Right atrium auricular region (tissue), 2 donors: ENCODE results near the gene IRAK1. TPM values are rescaled to one million over a fixed set of nuclear protein-coding genes. Genes with fewer than 3 reads are reported as not detected.

ENCODE experiments used
- DNase-seq: peaks from one replicate; pipeline ENCODE4 v3.0.0-alpha.2; 2019; ENCODE audit warnings: low spot score
- H3K27ac ChIP-seq, 2 donors: fragments of 200-600 bp; sonication (generic); 1 replicate in 1 of 2; 2 replicates in 1 of 2; pipeline ENCODE4 v1.5.1; 2016 to 2019
- H3K27me3 ChIP-seq, 2 donors: fragments of 200-600 bp; sonication (generic); one replicate each; pipeline versions ENCODE4 v1.5.1 to v1.6.0; 2017 to 2019
- H3K36me3 ChIP-seq: fragments of 200-600 bp; sonication (generic); one replicate; pipeline ENCODE4 v1.5.1; 2016
- H3K4me1 ChIP-seq, 2 donors: fragments of 200-600 bp; sonication (generic); one replicate each; pipeline versions ENCODE4 v1.5.1 to v1.6.0; 2017 to 2019
- H3K4me3 ChIP-seq, 2 donors: fragments of 200-600 bp; sonication (generic); 1 replicate in 1 of 2; 2 replicates in 1 of 2; pipeline ENCODE4 v1.5.1; 2017 to 2019; ENCODE audit warnings: mild to moderate bottlenecking in 1 of 2, moderate library complexity in 1 of 2
- H3K9me3 ChIP-seq, 2 donors: fragments of 200-600 bp; sonication (generic); one replicate each; pipeline ENCODE4 v1.5.1; 2019
- CTCF ChIP-seq, 2 donors: fragments of 200-600 bp; sonication (generic); IDR thresholded peaks; one replicate each; pipeline ENCODE4 v1.5.1; 2019; ENCODE audit warnings: antibody characterized with exemption in 2 of 2
- total RNA-seq, 2 donors: library from RNA; depleted of rRNA; stranded (reverse); fragments of >200 nt; gene quantifications; one replicate each; pipeline ENCODE4 v1.1.0, GENCODE V29; 2016

Gene IRAK1
- total RNA-seq, 2 donors from 2014 or later = 27.5 to 37.1 TPM

GRCh38 chrX:153969125-153969903 is 50.4 kb downstream of the IRAK1 start:
- Histone ChIP-seq H3K4me3 (peak overlapping the region; percentile 68 to 71), H3K27me3 (no peaks in the 10 kb centered on the region), H3K27ac (peak overlapping the region; percentile 97 to 99), H3K9me3 (no peaks in the 10 kb centered on the region), H3K36me3 (no peaks in the 10 kb centered on the region), H3K4me1 (peaks cover 0 to 68% of the 10 kb centered on the region in 2 donors)
- no peak for TF ChIP-seq CTCF (IDR thresholded peaks at IDR 0.05)
- DNase-seq = no peak

- Histone ChIP-seq H3K4me1 (peaks cover 0 to 63% of the 10 kb centered on the region in 2 donors), H3K36me3 (peaks cover 5% of the 10 kb centered on the region), H3K27ac (peak overlapping the region; percentile 97 to 99), H3K4me3 (peak overlapping the region in 1 of 2 donors; percentile 68), H3K27me3 (no peaks in the 10 kb centered on the region), H3K9me3 (no peaks in the 10 kb centered on the region)
- no peak for TF ChIP-seq CTCF (IDR thresholded peaks at IDR 0.05)
- DNase-seq = no peak
These were observed 51.0 kb downstream of the IRAK1 start for GRCh38 chrX:153968754-153969124.

DNA sequence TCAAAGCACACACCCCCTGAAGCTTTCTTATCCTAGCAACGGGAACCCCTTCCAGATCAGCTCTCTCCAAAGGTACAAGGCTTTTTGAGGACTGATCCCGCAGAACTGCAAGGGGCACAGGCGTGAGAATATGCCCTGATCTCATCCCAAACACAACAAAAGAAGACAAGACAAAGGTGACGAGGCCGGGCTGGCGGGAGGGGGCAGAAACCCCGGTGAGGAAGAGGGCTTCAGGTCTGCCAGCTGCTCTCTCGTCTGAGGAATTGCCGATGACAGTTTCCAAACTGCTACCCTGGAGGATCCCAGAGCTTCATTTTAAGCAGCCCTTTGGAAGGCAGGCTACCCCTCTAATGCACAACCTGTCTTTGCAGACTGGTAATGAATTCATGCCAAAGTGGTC is 51.4 kb downstream of the IRAK1 start:
- Histone ChIP-seq H3K36me3 (peaks cover 10% of the 10 kb centered on the region), H3K27ac (peak overlapping the region; percentile 23 to 99), H3K9me3 (no peaks in the 10 kb centered on the region), H3K4me3 (no peak overlapping the region), H3K4me1 (peaks cover 0 to 58% of the 10 kb centered on the region in 2 donors), H3K27me3 (no peaks in the 10 kb centered on the region)
- TF ChIP-seq CTCF (IDR thresholded peaks at IDR 0.05) = no peak
- no peak for DNase-seq

DNA sequence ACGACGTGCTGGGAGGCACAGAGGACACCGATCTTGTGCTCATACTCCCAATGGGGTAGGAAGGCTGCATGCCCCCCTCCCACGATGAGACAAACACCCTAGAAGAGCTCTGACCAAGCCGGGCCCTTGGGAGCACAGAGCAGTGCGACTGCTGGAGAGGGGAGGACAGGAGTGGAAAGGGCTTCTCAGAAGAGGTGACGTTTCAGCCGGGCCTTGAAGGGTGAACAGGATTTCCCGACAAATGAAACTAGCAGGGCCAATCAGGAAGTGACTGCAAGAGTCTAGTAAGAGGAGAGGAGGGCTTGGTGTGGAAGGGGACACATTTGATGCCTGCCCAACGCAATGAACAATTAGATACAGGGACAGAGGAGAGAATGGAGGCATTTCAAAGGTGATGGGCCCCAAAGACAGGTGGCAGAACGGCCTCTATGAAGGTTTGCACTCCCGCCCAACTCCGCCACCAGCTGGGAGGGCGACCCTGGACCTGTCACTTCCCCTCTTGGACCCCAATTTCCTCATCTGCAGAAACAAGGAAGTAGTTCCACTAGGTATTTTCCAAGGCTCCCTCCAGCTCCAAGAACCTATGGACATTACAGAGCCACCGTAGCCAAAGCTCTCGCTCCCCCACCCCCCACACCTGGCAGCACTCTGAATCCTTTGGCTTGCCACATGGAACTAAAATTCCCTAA is 52.0 kb downstream of the IRAK1 start:
- Histone ChIP-seq H3K27me3 (no peaks in the 10 kb centered on the region), H3K4me1 (peaks cover 0 to 55% of the 10 kb centered on the region in 2 donors), H3K36me3 (peaks cover 15% of the 10 kb centered on the region), H3K27ac (peak overlapping the region; percentile 23 to 99), H3K9me3 (no peaks in the 10 kb centered on the region), H3K4me3 (no peak overlapping the region)
- TF ChIP-seq CTCF (IDR thresholded peaks at IDR 0.05) = no peak
- no peak for DNase-seq

DNA sequence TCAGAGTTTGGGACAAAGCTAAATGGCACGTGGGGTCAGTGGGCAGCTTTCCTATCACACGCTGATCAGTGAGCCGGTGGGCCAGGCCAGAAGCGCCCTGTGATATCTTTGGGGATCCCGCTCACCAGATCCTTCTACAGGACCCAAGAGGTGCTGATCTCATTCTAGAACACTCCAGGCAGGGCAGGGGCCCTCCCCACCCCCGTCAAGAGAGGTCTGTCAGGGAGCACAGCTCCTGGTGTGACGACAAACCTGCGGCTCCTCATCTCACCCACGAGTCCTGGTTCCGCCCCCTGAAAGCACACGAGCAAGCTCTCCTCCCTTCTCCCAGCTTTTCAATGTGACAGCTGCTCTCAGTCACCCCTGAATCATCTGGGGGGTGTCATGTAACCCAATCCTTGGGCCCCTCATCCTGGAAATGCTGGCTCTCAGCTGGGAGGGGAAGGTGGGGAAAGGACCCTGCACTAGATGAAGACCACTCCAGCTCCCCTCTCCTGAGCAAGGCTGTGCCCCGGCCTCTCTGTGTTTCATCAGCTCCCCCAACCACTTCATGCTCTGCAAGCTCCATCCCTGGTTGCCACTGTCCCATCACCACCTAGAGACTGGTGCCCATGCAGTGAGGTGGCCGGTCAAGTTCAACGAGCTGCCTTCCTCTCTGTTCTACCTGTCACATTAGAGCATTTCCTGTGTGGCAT is 52.7 kb downstream of the IRAK1 start:
- no peaks in the 10 kb centered on the region for H3K27me3 ChIP-seq

More for the DNA sequence above, 52.7 kb downstream of the IRAK1 start:
- Histone ChIP-seq H3K36me3 (peaks cover 22% of the 10 kb centered on the region), H3K4me3 (no peak overlapping the region), H3K9me3 (no peaks in the 10 kb centered on the region), H3K27ac (peak overlapping the region; percentile 17 to 31), H3K4me1 (peaks cover 0 to 55% of the 10 kb centered on the region in 2 donors)
- TF ChIP-seq CTCF (IDR thresholded peaks at IDR 0.05) = no peak
- no peak for DNase-seq
